ENCODE results near the gene INSM1. TPM values are rescaled to one million over a fixed set of nuclear protein-coding genes. Genes with fewer than 3 reads are reported as not detected.

INSM1 gene
- total and polyA plus RNA-seq, 2 donors (not counting 3 experiments of a cell fraction or from before 2014, with no cell fraction given) = not detected

- no peaks in the 10 kb centered on the region for H3K79me2 ChIP-seq (ENCODE audit: control insufficient read depth, insufficient read depth, low read length)
- peaks cover 0 to 14% of the 10 kb centered on the region in 2 experiments for H3K36me3 ChIP-seq (ENCODE audit: control insufficient read depth in 2 of 2, extremely low read depth in 1 of 2, insufficient read depth in 2 of 2, low read length in 2 of 2)
- H3K4me2 ChIP-seq (ENCODE audit: insufficient read depth, low read length) = no peak overlapping the region
- no peaks in the 10 kb centered on the region for H4K20me1 ChIP-seq (replicated peaks; ENCODE audit: control insufficient read depth, extremely low read depth, insufficient read depth, low read length)
- FAIRE-seq = no peak
- DNase-seq (ENCODE audit: low read depth, low spot score) = no peak
- intact Hi-C loops (cut with micrococcal nuclease) (no loop called here), dilution Hi-C loops (cut with MboI; ENCODE audit: extremely low pct_ligation_motif_present, low sequenced_read_pairs) (no loop called here)
- H3K27ac ChIP-seq (ENCODE audit: insufficient read depth, low read depth, low read length) = no peak overlapping the region
- POLR2A ChIA-PET = no interaction called here
- no peak overlapping the region for H3K9ac ChIP-seq (replicated peaks; ENCODE audit: extremely low read depth, insufficient read depth, low read length)
- no peaks in the 10 kb centered on the region for H3K9me3 ChIP-seq (replicated peaks; ENCODE audit: control insufficient read depth, insufficient read depth, low read length)
- H3K4me1 ChIP-seq (ENCODE audit: control insufficient read depth, extremely low read depth, insufficient read depth, low read length) = no peaks in the 10 kb centered on the region
- H3K4me3 ChIP-seq (replicated peaks in 1 of 3; ENCODE audit: insufficient read depth in 1 of 3, low read depth in 1 of 3, low read length in 3 of 3) = no peak overlapping the region
- H3K27me3 ChIP-seq (ENCODE audit: control insufficient read depth in 2 of 2, insufficient read depth in 2 of 2, low read length in 2 of 2) = peaks cover 0 to 2% of the 10 kb centered on the region in 2 experiments
- TF ChIP-seq POLR2AphosphoS5 (IDR thresholded peaks at IDR 0.05; ENCODE audit: insufficient read depth, low read depth, low read length) (no peak), EZH2 (IDR thresholded peaks at IDR 0.05; ENCODE audit: borderline replicate concordance, low read depth, low read length, severe bottlenecking) (no peak), MAX (IDR thresholded peaks at IDR 0.05; ENCODE audit: insufficient read depth, insufficient read length) (no peak), POLR2A (IDR thresholded peaks at IDR 0.05; ENCODE audit: low read depth, low read length) (no peak), CTCF (IDR thresholded peaks at IDR 0.05; ENCODE audit: extremely low read depth in 1 of 2, insufficient read depth in 1 of 2, low read depth in 1 of 2, low read length in 2 of 2) (no peak), MYC (IDR thresholded peaks at IDR 0.05; ENCODE audit: low read depth, low read length) (no peak), GATA2 (IDR thresholded peaks at IDR 0.05; ENCODE audit: insufficient read depth, insufficient read length, low read depth, low read length) (no peak), FOS (IDR thresholded peaks at IDR 0.05; ENCODE audit: borderline replicate concordance, insufficient read depth, low read length) (no peak), JUN (IDR thresholded peaks at IDR 0.05; ENCODE audit: borderline replicate concordance, insufficient read depth, insufficient read length, low read depth) (no peak)
- CTCF ChIA-PET = no interaction called here
- no peaks in the 10 kb centered on the region for H3K9me1 ChIP-seq (replicated peaks; ENCODE audit: control insufficient read depth, extremely low read depth, insufficient read depth, low read length)
- H2AFZ ChIP-seq (ENCODE audit: low read depth, low read length) = no peak overlapping the region
- no TSS peak for BruUV-seq (replicated peaks)
Measured at GRCh38 chr20:20390393-20390792, 22.5 kb downstream of the INSM1 start.

Measured in endothelial cell of umbilical vein (primary cell).